HepG2 (cell line): Measurements from ENCODE around the gene TMEM232. TPM values are rescaled to one million over a fixed set of nuclear protein-coding genes. Genes with fewer than 3 reads are reported as not detected.

ENCODE experiments used
- ATAC-seq: fragments of 200-7000 bp; cut with Tn5 transposase; 3 replicates; pipeline ENCODE4 v1.9.1; 2020; ENCODE audit warnings: mild to moderate bottlenecking, moderate library complexity
- BruUV-seq: library from RNA; stranded (reverse); fragments of 400-500 nt; replicated peaks from 2 replicates; lab custom pipeline; 2021; lab: Mats Ljungman, UMichigan
- CTCF ChIA-PET: fragments of 300-600 bp; formaldehyde crosslinking; extraction: SDS; loops from one replicate; lab custom pipeline; 2021; ENCODE audit warnings: low total read pairs, inconsistent platforms, low intra/inter-chr PET ratio; lab: Yijun Ruan, JAX
- POLR2A ChIA-PET: fragments of 350-600 bp; sonication (Branson Sonifier 250); formaldehyde crosslinking; loops from one replicate; lab custom pipeline; 2020; ENCODE audit warnings: antibody characterized with exemption, inconsistent platforms; lab: Yijun Ruan, JAX
- DNase-seq: peaks from one replicate; pipeline ENCODE4 v3.0.0-alpha.2; 2015; ENCODE audit warnings: low spot score
- FAIRE-seq: peaks from 3 replicates; lab custom pipeline; 2011; peaks lifted over from hg19 to GRCh38; lab: Jason Lieb, UNC
- H2AFZ ChIP-seq: one replicate; pipeline ENCODE4 v1.6.1; 2011; ENCODE audit warnings: low read length, inconsistent platforms
- H3K27ac ChIP-seq: fragments of 300-600 bp; 3 replicates; pipeline ENCODE4 v1.8.0; 2011; ENCODE audit warnings: mixed run types, mild to moderate bottlenecking, mixed read lengths, low read length, inconsistent platforms; ENCODE audit not compliant: insufficient read depth; ENCODE audit errors: extremely low read length
- H3K27me3 ChIP-seq, 2 experiments: fragments of 200-600 bp in 1 of 2; 2 replicates in 1 of 2; 3 replicates in 1 of 2; pipeline versions ENCODE4 v1.6.0 to v1.8.0; 2011; ENCODE audit warnings: low read length in 2 of 2, mild to moderate bottlenecking in 2 of 2, moderate library complexity in 2 of 2, inconsistent platforms in 1 of 2; ENCODE audit not compliant: insufficient read depth in 2 of 2, control insufficient read depth in 1 of 2
- H3K36me3 ChIP-seq, 2 experiments: fragments of 200-600 bp in 1 of 2; replicated peaks in 1 of 2; 2 replicates in 1 of 2; 3 replicates in 1 of 2; pipeline versions ENCODE4 v1.5.1 to v1.8.0; 2011; ENCODE audit warnings: low read length in 2 of 2, inconsistent platforms in 1 of 2; ENCODE audit not compliant: insufficient read depth in 2 of 2, control insufficient read depth in 1 of 2
- H3K4me1 ChIP-seq: 2 replicates; pipeline ENCODE4 v1.5.1; 2012; ENCODE audit warnings: low read length, inconsistent platforms; ENCODE audit not compliant: insufficient read depth
- H3K4me2 ChIP-seq: 2 replicates; pipeline ENCODE4 v1.6.0; 2011; ENCODE audit warnings: low read depth, low read length, inconsistent platforms
- H3K4me3 ChIP-seq, 3 experiments: fragments of 200-600 bp in 1 of 3; sonication (generic), shearing (Covaris generic) in 1 of 3; replicated peaks in 1 of 3; 2 replicates each; pipeline ENCODE4 v1.5.1; 2011 to 2016; ENCODE audit warnings: low read length in 3 of 3, inconsistent platforms in 2 of 3, low read depth in 2 of 3, mild to moderate bottlenecking in 2 of 3, control low read depth in 1 of 3, mixed read lengths in 1 of 3; ENCODE audit not compliant: insufficient read depth in 1 of 3
- H3K79me2 ChIP-seq: one replicate; pipeline ENCODE4 v1.6.1; 2011; ENCODE audit warnings: low read length, inconsistent platforms; ENCODE audit not compliant: insufficient read depth
- H3K9ac ChIP-seq: 2 replicates; pipeline ENCODE4 v1.6.0; 2011; ENCODE audit warnings: mild to moderate bottlenecking, low read depth, low read length, inconsistent platforms; ENCODE audit not compliant: insufficient read depth
- H3K9me3 ChIP-seq: 2 replicates; pipeline ENCODE4 v1.5.1; 2012; ENCODE audit warnings: mild to moderate bottlenecking, low read length
- H4K20me1 ChIP-seq: 2 replicates; pipeline ENCODE4 v1.6.0; 2011; ENCODE audit warnings: inconsistent platforms, mild to moderate bottlenecking, low read length, moderate library complexity; ENCODE audit not compliant: insufficient read depth
- DMTF1 ChIP-seq: sonication (generic); formaldehyde crosslinking; IDR thresholded peaks from 2 replicates; pipeline ENCODE4 v1.4.0; 2020; ENCODE audit warnings: mild to moderate bottlenecking, missing genetic modification reagents
- FOXO4 ChIP-seq: sonication (generic); formaldehyde crosslinking; conservative IDR thresholded peaks from 2 replicates; pipeline ENCODE4 v1.8.1; 2023; ENCODE audit warnings: missing genetic modification reagents
- HNRNPLL ChIP-seq: fragments of 200-400 bp; formaldehyde crosslinking; IDR thresholded peaks from 2 replicates; pipeline ENCODE4 v1.6.1; 2017; ENCODE audit warnings: mild to moderate bottlenecking, low read depth, low read length; ENCODE audit not compliant: poor library complexity, severe bottlenecking
- MAFK ChIP-seq, 2 experiments: IDR thresholded peaks in 1 of 2; conservative IDR thresholded peaks in 1 of 2; 2 replicates each; pipeline ENCODE4 v1.6.1; 2011; ENCODE audit warnings: improper control_type of control experiment in 2 of 2, low read length in 2 of 2
- THYN1 ChIP-seq: sonication (generic); formaldehyde crosslinking; IDR thresholded peaks from 2 replicates; pipeline ENCODE4 v1.8.1; 2023; ENCODE audit warnings: low read depth, mild to moderate bottlenecking, moderate library complexity, missing genetic modification reagents, borderline replicate concordance
- ZNF382 ChIP-seq: sonication (generic); formaldehyde crosslinking; IDR thresholded peaks from 2 replicates; pipeline ENCODE4 v1.5.0; 2020; ENCODE audit warnings: missing genetic modification reagents, mild to moderate bottlenecking, borderline replicate concordance
- ZNF510 ChIP-seq: sonication (generic); formaldehyde crosslinking; IDR thresholded peaks from 2 replicates; pipeline ENCODE4 v1.4.0; 2020; ENCODE audit warnings: low read depth, mild to moderate bottlenecking, missing genetic modification reagents
- ZNF672 ChIP-seq: sonication (generic); formaldehyde crosslinking; IDR thresholded peaks from 2 replicates; pipeline ENCODE4 v1.8.1; 2022; ENCODE audit warnings: missing genetic modification reagents
- WGBS: methylation state at CpG from one replicate; pipeline ENCODE4 v1.1.6; 2017; ENCODE audit warnings: low lambda C conversion rate; 5-methylcytosine and 5-hydroxymethylcytosine counted together
- in situ Hi-C: cut with HindIII; loops from 2 replicates; pipeline ENCODE4 v1.10.0; 2017; ENCODE audit warnings: low pct_unique_long_range_greater_than_20kb; ENCODE audit not compliant: extremely low pct_ligation_motif_present
- intact Hi-C: fragments of 100-400 bp; cut with micrococcal nuclease; formaldehyde crosslinking; loops from one replicate; pipeline ENCODE4 v1.10.0; 2022; ENCODE audit not compliant: unreplicated experiment
- polyA plus RNA-seq, 8 experiments: library from polyadenylated mRNA; depleted of rRNA in 3 of 8; stranded (reverse) in 7 of 8; unstranded in 1 of 8; fragments of >200 nt; fragmentation: Illumina TruSeq in 4 of 8; extraction: Trizol in 4 of 8; gene quantifications; 2 replicates each; pipeline versions ENCODE4 v1.2.1 to v1.2.3, GENCODE V29; 2011 to 2016; ENCODE audit warnings: low read depth in 4 of 8, missing spikeins in 1 of 8, mixed read lengths in 1 of 8; ENCODE audit not compliant: insufficient read depth in 1 of 8
- total RNA-seq, 5 experiments: library from RNA; depleted of rRNA; stranded (reverse); fragments of >200 nt; fragmentation: Illumina TruSeq; extraction: Trizol; gene quantifications; 2 replicates each; pipeline ENCODE4 v1.2.3, GENCODE V29; 2016; ENCODE audit warnings: low read depth in 1 of 5
- TF ChIP-seq, protein P1 (sequence below): sonication (generic); formaldehyde crosslinking; IDR thresholded peaks from 2 replicates; pipeline ENCODE4 v1.9.0; 2022; ENCODE audit warnings: missing genetic modification reagents, mild to moderate bottlenecking, borderline replicate concordance

TMEM232 gene
- total and polyA plus RNA-seq, 2 of the 13 experiments (the other 11 are each of a cell fraction or from before 2014, with no cell fraction given): 0.29 to 0.71 TPM

DNA sequence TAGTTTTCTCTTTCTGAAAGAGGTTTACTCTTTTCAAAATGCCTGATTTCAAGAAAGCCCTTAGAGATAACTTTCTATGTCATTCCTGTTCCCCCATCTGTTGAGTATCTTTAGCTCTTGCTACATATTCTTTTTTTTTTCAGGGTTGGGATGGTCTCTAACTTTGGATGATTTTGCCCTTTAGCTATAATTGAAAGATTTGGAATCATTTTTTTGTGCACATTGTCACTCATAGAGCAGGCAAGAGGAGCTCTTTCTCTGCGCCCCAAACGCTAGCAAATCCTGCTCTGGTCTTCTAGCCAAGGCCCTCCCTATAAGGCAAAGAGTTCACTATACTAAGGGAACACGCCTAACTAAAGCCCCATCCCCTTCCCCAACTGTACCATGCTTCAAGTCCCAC is 316.9 kb downstream of the TMEM232 start:
- Histone ChIP-seq H4K20me1 (no peaks in the 10 kb centered on the region), H3K4me1 (no peaks in the 10 kb centered on the region), H3K27ac (no peak overlapping the region), H3K79me2 (no peaks in the 10 kb centered on the region), H3K36me3 (no peaks in the 10 kb centered on the region), H3K9ac (no peak overlapping the region), H3K27me3 (no peaks in the 10 kb centered on the region), H3K9me3 (no peaks in the 10 kb centered on the region), H3K4me2 (no peak overlapping the region), H2AFZ (no peak overlapping the region), H3K4me3 (no peak overlapping the region)
- intact Hi-C loops (no loop called here), in situ Hi-C loops (no loop called here)
- CTCF ChIA-PET: no interaction called here
- POLR2A ChIA-PET: no interaction called here
- FAIRE-seq: no peak
- no peak for ATAC-seq
- no TSS peak for BruUV-seq
- TF ChIP-seq MAFK (conservative IDR thresholded peaks at IDR 0.05 in 1 of 2, IDR thresholded peaks at IDR 0.05 in 1 of 2; ENCODE audit: low read length in 2 of 2) (no peak), ZNF382 (CRISPR knock-in tag) (no peak), DMTF1 (CRISPR knock-in tag) (no peak), ZNF672 (CRISPR knock-in tag) (no peak), ZNF510 (CRISPR knock-in tag) (no peak), HNRNPLL (no peak), FOXO4 (CRISPR knock-in tag) (no peak), THYN1 (no peak)
- TF ChIP-seq, protein P1, sequence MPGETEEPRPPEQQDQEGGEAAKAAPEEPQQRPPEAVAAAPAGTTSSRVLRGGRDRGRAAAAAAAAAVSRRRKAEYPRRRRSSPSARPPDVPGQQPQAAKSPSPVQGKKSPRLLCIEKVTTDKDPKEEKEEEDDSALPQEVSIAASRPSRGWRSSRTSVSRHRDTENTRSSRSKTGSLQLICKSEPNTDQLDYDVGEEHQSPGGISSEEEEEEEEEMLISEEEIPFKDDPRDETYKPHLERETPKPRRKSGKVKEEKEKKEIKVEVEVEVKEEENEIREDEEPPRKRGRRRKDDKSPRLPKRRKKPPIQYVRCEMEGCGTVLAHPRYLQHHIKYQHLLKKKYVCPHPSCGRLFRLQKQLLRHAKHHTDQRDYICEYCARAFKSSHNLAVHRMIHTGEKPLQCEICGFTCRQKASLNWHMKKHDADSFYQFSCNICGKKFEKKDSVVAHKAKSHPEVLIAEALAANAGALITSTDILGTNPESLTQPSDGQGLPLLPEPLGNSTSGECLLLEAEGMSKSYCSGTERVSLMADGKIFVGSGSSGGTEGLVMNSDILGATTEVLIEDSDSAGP: no peak
- WGBS: 27% methylated on average over 3 of the region's 3 CpGs
- DNase-seq: no peak
